NCI-H1048 (cell line): ENCODE data around the gene LCN15.
A peak's percentile ranks its signal among the peaks of the same experiment; 100 is the strongest.
"Not testable (repeated sequence)": the region's sequence is repeated elsewhere in the genome, so short reads cannot be mapped to it uniquely, and the experiment has no call there.

Source experiments
- DNase-seq: peaks from one replicate; lab custom pipeline; 2025; lab: John Stamatoyannopoulos, UW

Gene LCN15, protein sequence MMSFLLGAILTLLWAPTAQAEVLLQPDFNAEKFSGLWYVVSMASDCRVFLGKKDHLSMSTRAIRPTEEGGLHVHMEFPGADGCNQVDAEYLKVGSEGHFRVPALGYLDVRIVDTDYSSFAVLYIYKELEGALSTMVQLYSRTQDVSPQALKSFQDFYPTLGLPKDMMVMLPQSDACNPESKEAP

GRCh38 chr9:136764301-136764891, at the start of gene LCN15:
Gene LCN15 (minus strand): TSS chr9:136764518. CDS start chr9:136764488, 30 bp downstream.
- no peak for DNase-seq

DNA sequence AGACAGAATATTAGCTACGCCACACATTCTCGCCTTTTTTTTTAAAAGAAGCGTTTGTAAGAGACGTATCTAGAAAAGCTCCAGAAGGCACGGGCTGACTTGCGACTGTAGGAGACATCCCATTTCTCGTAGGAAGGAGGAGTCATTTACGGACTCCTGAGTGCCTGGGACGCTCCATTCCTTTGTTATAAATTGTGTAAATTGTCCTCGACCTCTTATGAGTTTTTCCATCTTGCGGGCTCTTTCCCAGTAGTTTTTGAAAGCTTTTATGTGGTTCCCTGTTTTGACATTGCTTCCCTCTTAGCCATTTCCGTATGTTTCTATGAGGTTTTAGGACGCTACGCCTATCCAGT, 44.5 kb upstream of the LCN15 start:
- no peak for DNase-seq

- no peak for DNase-seq
Measured at GRCh38 chr9:136808075-136808805, 43.9 kb upstream of the LCN15 start.

- peak; percentile 43 for DNase-seq
Measured at GRCh38 chr9:136807281-136808074, 43.2 kb upstream of the LCN15 start, which contains the start of gene RABL6. Gene RABL6 (plus strand): TSS chr9:136807948. CDS start chr9:136808197, 249 bp downstream.

- DNase-seq: no peak
Measured at GRCh38 chr9:136806631-136807201, 42.4 kb upstream of the LCN15 start.

DNA sequence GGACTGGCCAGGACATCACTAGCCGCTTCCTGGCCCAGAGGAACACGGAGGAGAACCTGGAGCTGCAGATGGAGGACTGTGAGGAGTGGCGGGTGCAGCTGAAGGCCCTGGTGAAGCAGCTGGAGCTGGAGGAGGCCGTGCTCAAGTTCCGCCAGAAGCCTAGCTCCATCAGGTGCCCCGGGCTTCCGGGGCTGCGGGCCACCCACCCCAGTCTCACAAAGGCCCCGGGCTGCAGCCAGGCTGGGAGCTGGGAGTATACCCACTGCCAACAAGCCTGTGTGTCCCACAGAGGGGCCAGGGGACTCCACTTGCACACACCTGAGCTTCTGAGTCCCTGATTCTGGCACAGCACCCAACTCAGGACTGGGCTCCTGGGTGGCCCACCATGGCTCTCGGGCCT, 41.7 kb upstream of the LCN15 start:
- DNase-seq: no peak

DNA sequence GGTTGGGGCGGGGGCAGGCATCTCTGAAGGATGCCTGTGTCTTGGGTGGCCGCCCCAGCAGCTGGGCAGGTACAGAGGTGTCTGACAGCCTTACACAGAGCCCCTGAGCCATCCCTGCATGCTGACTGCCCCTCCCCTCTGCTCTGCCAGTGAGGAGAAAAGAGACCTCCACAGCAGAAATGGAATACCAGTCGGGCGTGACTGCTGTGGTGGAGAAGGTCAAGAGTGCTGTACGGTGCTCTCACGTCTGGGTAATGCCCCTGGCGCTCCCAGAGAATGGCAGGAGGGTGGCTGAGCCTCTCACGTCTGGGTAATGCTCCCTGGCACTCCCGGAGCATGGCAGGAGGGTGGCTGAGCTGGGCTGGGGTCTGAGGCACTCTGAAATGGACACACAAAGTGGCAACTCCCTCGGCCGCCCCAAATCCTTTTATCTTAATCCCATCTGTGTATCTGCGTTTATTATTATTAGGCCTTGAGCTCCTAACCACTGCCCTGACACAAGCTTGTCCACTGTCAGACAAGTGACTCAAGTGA, 41.0 kb upstream of the LCN15 start:
- no peak for DNase-seq

DNA sequence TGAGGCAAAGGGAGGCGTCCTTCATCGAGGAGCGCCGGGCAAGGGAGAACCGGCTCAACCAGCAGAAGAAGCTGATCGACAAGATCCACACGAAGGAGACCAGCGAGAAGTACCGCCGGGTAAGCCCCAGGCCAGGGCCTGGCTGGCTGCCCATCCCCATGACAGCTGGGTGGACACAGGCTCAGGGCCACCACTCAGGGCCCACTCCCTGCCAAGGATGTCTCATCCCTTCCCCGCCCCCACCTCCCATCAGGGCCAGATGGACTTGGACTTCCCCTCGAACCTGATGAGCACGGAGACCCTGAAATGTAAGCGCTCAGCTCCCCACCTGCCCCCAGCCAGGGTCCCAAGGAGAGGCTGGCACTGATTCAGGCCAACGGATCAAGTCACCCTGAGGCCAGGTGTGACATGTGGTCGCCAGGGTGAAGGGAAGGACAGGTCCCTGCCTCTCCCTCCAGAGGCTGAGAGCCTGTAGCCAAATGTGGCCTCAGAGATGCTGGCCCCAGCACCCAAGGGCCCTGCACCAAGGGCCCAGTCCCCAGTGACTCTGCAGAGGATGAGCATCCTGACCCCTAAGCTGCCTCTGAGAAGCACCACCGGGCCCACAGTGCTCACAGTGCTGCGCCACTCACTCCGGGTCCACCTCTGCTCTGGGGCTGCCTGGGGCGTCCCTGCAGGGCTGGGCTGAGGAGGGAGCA, 40.3 kb upstream of the LCN15 start:
- DNase-seq: no peak

DNA sequence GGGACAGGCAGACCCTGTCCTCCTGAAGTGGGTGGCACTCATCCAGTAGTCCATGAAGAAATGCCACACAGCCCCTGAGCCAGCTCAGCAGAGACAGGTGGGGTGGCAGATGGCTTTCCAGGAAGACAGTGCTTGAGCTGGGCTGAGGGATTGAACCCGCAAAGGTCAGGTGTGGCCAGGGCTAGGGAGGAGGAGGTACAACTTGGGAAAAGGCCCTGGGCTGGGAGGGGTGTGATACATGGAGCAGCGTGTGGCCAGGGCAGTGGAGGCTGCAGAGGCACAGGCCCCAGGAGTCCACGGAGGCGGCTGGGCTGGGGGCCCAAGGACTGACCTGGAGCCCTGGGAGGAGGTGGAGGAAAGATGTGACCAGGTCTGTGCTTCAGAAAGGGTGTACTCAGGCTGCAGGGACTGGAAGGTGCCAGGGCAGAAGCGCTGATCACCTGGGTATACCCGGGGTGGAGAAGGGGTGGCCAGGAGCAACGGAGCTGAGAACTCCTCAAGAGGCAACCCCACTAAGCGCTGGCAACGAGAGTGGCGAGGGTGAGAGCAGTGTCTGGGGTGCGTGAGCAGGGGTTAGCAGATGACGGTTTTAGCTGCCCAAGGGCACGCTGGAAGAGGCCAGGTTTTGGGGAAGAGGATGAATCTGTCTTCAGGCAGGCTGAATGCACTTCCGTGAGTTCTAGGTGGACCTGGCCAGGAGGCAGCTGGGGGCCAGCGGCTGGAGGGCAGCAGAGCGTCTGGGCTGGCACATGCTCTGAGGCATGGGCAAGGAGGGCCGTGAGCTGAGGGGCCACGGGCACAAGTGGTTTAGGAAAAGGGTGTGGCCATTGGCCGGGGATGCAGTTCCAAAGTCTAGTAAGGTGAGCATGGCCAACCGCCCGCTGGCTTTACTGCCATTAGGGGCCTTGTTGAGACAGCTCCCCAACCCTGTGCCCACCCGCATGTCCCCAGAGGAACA, 39.5 kb upstream of the LCN15 start:
- DNase-seq: no peak

DNA sequence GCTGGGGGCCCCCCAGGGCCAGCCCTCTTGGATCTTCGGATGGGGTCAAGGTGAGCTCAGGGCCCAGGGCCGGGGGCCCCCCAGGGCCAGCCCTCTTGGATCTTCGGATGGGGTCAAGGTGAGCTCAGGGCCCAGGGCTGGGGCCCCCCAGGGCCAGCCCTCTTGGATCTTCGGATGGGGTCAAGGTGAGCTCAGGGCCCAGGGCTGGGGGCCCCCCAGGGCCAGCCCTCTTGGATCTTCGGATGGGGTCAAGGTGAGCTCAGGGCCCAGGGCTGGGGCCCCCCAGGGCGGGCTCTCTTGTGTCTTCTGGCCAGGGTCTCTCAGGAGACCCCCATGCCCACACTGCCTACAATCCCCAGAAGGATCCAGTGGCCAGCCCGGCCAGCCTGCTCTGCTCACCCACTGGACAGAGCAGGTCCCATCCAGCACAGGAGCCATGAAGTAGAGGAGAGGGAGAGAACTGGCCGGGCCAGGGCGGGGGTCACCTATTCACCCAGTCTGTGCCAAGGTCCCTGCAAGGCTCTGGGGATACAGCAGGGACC, 38.8 kb upstream of the LCN15 start:
- not testable (repeated sequence) for DNase-seq

GRCh38 chr9:136802321-136802720, 38.0 kb upstream of the LCN15 start:
- no peak for DNase-seq

- DNase-seq: peak; percentile 83
Measured at GRCh38 chr9:136799854-136800657, 35.7 kb upstream of the LCN15 start.

DNA sequence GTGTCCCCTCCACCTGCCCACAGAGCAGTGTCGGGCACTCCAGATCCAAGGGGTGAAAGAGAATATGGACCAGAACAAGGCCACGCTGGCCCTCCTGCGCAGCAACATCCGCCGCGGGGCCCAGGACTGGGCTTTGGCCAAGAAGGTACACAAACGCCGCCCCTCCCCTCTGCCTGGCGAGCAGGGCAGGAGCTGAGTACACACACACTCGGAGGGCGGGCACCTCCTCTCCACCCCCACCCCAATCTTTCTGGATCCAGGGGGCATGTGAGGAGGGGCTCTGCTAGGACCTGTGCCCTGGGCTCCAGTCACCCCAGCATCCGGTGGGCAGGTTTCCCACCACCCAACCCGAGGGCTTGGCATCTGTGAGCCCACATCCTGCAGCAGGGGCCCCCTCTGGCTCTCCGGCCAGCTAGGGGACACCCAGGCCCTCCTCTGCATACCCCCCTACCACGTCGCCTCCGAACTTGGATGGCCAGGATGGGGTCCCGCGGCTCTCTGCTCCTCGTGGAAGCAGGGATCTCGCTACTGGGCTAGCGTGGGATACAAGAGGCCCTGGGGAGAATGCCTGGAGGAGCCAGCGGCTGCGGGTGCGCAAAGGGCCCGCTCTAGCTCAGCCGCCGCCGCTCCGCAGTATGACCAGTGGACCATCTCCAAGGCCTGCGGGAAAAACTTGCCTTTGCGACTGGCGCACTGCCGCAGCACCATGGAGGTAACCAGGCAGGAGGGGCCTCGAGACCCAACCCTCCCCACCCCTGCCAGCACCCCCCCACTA, 34.9 kb upstream of the LCN15 start:
- no peak for DNase-seq

- no peak for DNase-seq
Measured at GRCh38 chr9:136798708-136799078, 34.4 kb upstream of the LCN15 start.

DNA sequence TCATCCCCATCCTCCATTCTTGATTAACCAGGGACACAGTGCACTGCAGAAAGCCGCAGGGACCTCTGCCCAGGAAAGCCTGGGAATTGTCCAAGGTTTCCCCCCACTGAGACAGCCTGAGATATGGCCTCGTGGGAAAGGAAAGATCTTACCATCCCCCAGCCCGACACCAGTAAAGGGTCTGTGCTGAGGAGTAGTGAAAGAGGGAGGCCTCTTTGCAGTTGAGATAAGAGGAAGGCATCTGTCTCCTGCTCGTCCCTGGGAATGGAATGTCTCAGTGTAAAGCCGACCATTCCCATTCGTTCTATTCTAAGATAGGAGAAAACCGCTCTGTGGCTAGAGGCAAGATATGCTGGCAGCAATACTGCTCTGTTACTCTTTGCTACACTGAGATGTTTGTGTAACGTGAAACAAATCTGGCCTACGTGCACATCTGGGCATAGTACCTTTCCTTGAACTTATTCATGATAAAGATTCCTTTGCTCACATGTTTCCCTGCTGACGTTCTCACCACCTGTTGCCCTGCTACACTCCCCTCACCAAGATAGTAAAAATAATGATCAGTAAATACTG, 32.5 kb upstream of the LCN15 start:
- not testable (repeated sequence) for DNase-seq

DNA sequence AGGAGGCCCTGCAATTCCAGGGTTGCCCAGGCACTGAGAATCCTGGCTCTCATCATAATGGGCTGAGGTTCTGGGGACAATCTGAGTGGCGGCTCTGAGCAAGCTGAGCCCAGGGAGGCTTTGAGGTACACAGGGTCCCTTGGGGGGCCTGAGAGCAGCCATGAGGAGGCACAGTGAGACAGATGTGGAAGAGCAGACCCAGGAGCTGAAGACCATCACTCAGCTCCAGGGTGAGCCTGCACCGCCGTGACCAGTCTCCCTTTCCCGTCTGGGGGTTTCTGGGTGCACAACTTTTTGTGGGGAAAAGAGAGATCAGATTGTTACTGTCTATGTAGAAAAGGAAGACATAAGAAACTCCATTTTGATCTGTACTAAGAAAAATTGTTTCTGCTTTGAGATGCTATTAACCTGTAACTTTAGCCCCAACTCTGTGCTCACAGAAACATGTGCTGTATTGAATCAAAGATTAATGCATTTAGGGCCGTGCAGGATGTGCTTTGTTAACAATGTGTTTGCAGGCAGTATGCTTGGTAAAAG, 32.0 kb upstream of the LCN15 start, which contains the start of gene CCDC183:
Gene CCDC183 (plus strand): TSS at position 101 of the 537 bp plus-strand sequence. CDS start 60 bp downstream, at position 161.
- DNase-seq: no peak

DNA sequence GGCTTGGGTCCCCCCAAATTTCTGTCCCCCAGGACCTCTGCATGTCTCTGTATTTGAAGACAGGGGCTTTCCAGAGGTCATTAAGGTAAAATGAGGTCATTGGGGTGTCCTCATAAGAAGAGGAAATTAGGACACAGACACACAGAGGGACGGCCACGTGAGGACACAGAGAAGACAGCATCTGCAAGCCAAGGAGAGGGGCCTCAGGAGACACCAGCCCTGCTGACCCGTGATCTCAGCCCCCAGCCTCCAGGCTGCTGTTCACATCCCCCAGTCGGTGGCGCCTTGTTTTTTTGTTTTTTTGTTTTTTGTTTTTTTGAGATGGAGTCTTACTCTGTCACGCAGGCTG, 30.7 kb upstream of the LCN15 start:
- no peak for DNase-seq
